ENCODE data around the gene CORIN. TPM values are rescaled to one million over a fixed set of nuclear protein-coding genes. Genes with fewer than 3 reads are reported as not detected.

The CORIN gene
- total and polyA plus RNA-seq, 2 donors (not counting 3 experiments of a cell fraction or from before 2014, with no cell fraction given), result 0.07 to 0.40 TPM

- Histone ChIP-seq H3K4me3 (replicated peaks in 1 of 3; ENCODE audit: insufficient read depth in 1 of 3, low read depth in 1 of 3, low read length in 3 of 3) (no peak overlapping the region), H3K79me2 (ENCODE audit: control insufficient read depth, insufficient read depth, low read length) (no peaks in the 10 kb centered on the region), H3K9ac (replicated peaks; ENCODE audit: extremely low read depth, insufficient read depth, low read length) (no peak overlapping the region), H4K20me1 (replicated peaks; ENCODE audit: control insufficient read depth, extremely low read depth, insufficient read depth, low read length) (no peaks in the 10 kb centered on the region), H3K9me3 (replicated peaks; ENCODE audit: control insufficient read depth, insufficient read depth, low read length) (no peaks in the 10 kb centered on the region), H3K9me1 (replicated peaks; ENCODE audit: control insufficient read depth, extremely low read depth, insufficient read depth, low read length) (peaks cover 2% of the 10 kb centered on the region), H3K36me3 (ENCODE audit: control insufficient read depth in 2 of 2, extremely low read depth in 1 of 2, insufficient read depth in 2 of 2, low read length in 2 of 2) (no peaks in the 10 kb centered on the region), H2AFZ (ENCODE audit: low read depth, low read length) (no peak overlapping the region), H3K27ac (ENCODE audit: insufficient read depth, low read depth, low read length) (no peak overlapping the region), H3K4me2 (ENCODE audit: insufficient read depth, low read length) (no peak overlapping the region), H3K27me3 (ENCODE audit: control insufficient read depth in 2 of 2, insufficient read depth in 2 of 2, low read length in 2 of 2) (peaks cover 0 to 2% of the 10 kb centered on the region in 2 experiments), H3K4me1 (ENCODE audit: control insufficient read depth, extremely low read depth, insufficient read depth, low read length) (no peaks in the 10 kb centered on the region)
- DNase-seq (ENCODE audit: low read depth, low spot score) (no peak), FAIRE-seq (no peak)
- ChIA-PET POLR2A (no interaction called here), CTCF (no interaction called here)
- TF ChIP-seq EZH2 (IDR thresholded peaks at IDR 0.05; ENCODE audit: borderline replicate concordance, low read depth, low read length, severe bottlenecking), result no peak
- TF ChIP-seq CTCF (IDR thresholded peaks at IDR 0.05; ENCODE audit: extremely low read depth in 1 of 2, insufficient read depth in 1 of 2, low read depth in 1 of 2, low read length in 2 of 2), result no peak
- no peak for TF ChIP-seq MYC (IDR thresholded peaks at IDR 0.05; ENCODE audit: low read depth, low read length)
- TF ChIP-seq FOS (IDR thresholded peaks at IDR 0.05; ENCODE audit: borderline replicate concordance, insufficient read depth, low read length), result no peak
- TF ChIP-seq JUN (IDR thresholded peaks at IDR 0.05; ENCODE audit: borderline replicate concordance, insufficient read depth, insufficient read length, low read depth), result no peak
- no peak for TF ChIP-seq MAX (IDR thresholded peaks at IDR 0.05; ENCODE audit: insufficient read depth, insufficient read length)
- BruUV-seq (replicated peaks), result no TSS peak
- intact Hi-C loops (cut with micrococcal nuclease) (no loop called here), dilution Hi-C loops (cut with MboI; ENCODE audit: extremely low pct_ligation_motif_present, low sequenced_read_pairs) (no loop called here)
These were observed 218.2 kb downstream of the CORIN start for GRCh38 chr4:47619691-47620090.
